Fibroblast of lung (primary cell): Measurements from ENCODE around the gene URB1.

Experiments
- EZH2 ChIP-seq: IDR thresholded peaks from 2 replicates; pipeline ENCODE4 v1.5.1; 2012; ENCODE audit warnings: low read length, control low read depth, mild to moderate bottlenecking; ENCODE audit errors: missing control alignments
- TF ChIP-seq, protein P1 (sequence below), 2 donors: IDR thresholded peaks in 1 of 2; conservative IDR thresholded peaks in 1 of 2; 1 replicate in 1 of 2; 2 replicates in 1 of 2; pipeline ENCODE4 v1.5.1; 2011 to 2012; ENCODE audit warnings: low read length in 2 of 2, control low read depth in 1 of 2, inconsistent platforms in 1 of 2, low read depth in 1 of 2, mild to moderate bottlenecking in 1 of 2

DNA sequence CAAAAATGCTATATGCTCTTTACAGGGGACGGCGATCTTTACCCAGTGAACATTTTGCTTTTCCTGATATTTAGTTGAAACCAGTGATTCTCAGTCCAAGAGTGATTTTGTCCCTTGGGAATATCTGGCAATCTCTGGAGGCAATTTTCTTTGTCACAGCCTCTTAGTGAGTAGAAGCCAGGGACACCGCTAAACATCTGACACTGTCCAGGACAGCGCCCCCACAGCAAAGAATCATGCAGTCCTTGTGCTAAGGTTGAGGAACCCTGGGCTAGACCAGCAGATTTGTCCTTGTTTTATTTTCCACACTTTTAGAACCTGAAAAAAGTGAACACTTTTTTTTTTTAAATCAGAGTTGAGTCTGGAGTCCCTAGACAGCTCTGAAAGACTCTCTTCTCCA is 32.8 kb upstream of the URB1 start:
- TF ChIP-seq, protein P1, sequence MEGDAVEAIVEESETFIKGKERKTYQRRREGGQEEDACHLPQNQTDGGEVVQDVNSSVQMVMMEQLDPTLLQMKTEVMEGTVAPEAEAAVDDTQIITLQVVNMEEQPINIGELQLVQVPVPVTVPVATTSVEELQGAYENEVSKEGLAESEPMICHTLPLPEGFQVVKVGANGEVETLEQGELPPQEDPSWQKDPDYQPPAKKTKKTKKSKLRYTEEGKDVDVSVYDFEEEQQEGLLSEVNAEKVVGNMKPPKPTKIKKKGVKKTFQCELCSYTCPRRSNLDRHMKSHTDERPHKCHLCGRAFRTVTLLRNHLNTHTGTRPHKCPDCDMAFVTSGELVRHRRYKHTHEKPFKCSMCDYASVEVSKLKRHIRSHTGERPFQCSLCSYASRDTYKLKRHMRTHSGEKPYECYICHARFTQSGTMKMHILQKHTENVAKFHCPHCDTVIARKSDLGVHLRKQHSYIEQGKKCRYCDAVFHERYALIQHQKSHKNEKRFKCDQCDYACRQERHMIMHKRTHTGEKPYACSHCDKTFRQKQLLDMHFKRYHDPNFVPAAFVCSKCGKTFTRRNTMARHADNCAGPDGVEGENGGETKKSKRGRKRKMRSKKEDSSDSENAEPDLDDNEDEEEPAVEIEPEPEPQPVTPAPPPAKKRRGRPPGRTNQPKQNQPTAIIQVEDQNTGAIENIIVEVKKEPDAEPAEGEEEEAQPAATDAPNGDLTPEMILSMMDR (conservative IDR thresholded peaks at IDR 0.05 in 1 of 2, IDR thresholded peaks at IDR 0.05 in 1 of 2; ENCODE audit: low read depth in 1 of 2, low read length in 2 of 2) = no peak
- TF ChIP-seq EZH2 = no peak
